DND-41 (cell line): ENCODE results near the gene NCOA3.

Experiments
- CTCF ChIP-seq: IDR thresholded peaks from 2 replicates; pipeline ENCODE4 v1.5.1; 2012; ENCODE audit warnings: borderline replicate concordance, low read length, moderate library complexity, mild to moderate bottlenecking; ENCODE audit not compliant: poor library complexity, severe bottlenecking; ENCODE audit errors: extremely low read depth
- EZH2 ChIP-seq: IDR thresholded peaks from 3 replicates; pipeline ENCODE4 v1.6.1; 2012; ENCODE audit warnings: borderline replicate concordance, low read depth, mild to moderate bottlenecking, moderate library complexity, low read length, inconsistent platforms; ENCODE audit not compliant: severe bottlenecking

- TF ChIP-seq CTCF, result no peak
- no peak for TF ChIP-seq EZH2
Measured at GRCh38 chr20:47645632-47646031, 143.9 kb downstream of the NCOA3 start.
